Measurements from ENCODE around the gene STMND1. TPM values are rescaled to one million over a fixed set of nuclear protein-coding genes. Genes with fewer than 3 reads are reported as not detected.

STMND1 gene
- total RNA-seq, 6 experiments from 2014 or later: 0.11 to 0.15 (median 0.14) TPM; not detected in 3

DNA sequence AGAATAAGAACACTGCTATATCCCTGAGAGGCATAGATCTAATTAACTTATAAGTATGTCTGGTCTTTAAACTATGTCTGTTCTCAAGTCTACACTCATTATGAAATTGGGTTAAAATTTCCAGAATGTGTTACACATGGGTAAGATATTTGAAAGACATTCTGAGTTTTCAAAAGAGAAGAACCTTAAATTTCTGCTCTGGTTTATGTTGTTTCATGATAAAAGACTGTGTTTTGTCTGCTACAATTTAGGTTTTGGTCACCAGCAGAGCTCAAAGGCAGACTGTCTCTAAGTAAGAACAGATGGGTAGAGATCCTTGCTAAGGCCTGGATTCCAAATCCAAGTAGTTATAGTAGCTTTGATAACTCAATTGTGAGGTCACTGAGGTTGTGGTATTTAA, 6.0 kb downstream of the STMND1 start:
- H3K36me3 Mint-ChIP-seq (ENCODE audit: low read depth): no peaks in the 10 kb centered on the region
- H3K27ac Mint-ChIP-seq: no peak overlapping the region
- TF ChIP-seq, protein P1, sequence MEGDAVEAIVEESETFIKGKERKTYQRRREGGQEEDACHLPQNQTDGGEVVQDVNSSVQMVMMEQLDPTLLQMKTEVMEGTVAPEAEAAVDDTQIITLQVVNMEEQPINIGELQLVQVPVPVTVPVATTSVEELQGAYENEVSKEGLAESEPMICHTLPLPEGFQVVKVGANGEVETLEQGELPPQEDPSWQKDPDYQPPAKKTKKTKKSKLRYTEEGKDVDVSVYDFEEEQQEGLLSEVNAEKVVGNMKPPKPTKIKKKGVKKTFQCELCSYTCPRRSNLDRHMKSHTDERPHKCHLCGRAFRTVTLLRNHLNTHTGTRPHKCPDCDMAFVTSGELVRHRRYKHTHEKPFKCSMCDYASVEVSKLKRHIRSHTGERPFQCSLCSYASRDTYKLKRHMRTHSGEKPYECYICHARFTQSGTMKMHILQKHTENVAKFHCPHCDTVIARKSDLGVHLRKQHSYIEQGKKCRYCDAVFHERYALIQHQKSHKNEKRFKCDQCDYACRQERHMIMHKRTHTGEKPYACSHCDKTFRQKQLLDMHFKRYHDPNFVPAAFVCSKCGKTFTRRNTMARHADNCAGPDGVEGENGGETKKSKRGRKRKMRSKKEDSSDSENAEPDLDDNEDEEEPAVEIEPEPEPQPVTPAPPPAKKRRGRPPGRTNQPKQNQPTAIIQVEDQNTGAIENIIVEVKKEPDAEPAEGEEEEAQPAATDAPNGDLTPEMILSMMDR (IDR thresholded peaks at IDR 0.05): no peak
- peaks cover 13% of the 10 kb centered on the region for H3K4me1 Mint-ChIP-seq (ENCODE audit: low read depth)
- peaks cover 2% of the 10 kb centered on the region; the same call in 1 of the 2 replicates for H3K27me3 Mint-ChIP-seq (ENCODE audit: insufficient read depth)
- H3K9me3 Mint-ChIP-seq: no peaks in the 10 kb centered on the region
- DNase-seq: no peak
- H3K4me3 Mint-ChIP-seq: no peak overlapping the region

DNA sequence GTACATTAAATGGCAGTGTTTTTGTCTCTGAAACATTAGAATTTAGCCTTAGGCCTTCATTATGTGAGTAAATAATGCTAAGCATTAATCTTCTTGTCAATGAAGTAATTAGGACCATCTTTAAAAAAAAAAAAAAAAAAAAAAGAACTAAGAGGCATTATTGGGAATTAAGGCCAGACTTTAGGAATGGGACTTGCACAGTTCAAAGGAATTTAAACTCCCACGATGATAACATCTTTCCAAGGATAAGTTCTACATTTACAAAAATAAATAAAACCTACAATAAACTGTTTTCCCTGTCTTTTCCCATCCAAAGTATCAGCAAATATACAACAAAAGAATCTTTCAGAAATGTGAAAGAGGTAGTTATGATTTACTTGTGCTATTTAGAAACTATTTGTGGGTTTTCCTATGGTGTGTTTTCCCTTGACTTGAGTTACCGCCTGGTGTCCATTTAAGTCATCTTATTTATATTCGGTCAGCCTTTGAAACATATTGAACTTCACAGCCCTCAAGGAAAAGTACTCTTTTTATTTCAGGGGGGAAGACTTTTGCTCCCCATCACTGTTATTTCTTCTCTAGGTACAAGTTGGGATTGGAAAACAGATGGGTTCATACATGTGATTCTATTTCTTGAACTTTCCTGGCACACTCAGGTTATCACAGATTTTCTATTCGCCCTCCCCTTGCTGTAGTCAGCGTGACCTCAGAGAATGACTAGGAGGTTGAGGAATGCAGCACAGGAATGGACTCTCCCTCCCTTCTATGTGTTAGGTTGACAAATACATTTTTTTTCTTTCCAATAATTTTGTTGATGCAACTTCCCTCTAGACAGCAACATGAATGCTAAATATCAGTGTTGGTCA, 13.6 kb downstream of the STMND1 start:
- H3K4me3 Mint-ChIP-seq: peak overlapping the region; percentile 60
- peak; percentile 88 for DNase-seq

DNA sequence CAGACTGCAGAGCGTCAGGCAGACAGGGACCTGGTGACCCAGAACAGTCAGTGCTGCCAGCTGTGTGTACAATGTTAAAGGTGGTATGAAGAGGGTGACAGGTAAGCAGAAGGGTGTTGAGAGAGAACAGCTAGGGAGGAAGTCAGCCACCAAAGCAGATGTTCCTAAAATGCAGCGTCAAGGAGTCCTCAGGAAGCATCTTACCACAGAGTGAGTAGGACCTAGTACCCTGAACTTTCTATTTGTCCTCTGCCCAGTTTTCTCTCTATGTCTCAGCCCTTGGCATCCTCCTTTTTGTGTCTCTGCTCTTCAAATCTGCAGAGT, 14.2 kb downstream of the STMND1 start:
- H3K27ac Mint-ChIP-seq: peak overlapping the region; percentile 78
- TF ChIP-seq, protein P1 (IDR thresholded peaks at IDR 0.05): no peak

More for the DNA sequence above, 13.6 kb downstream of the STMND1 start:
- Mint-ChIP-seq H3K4me1 (ENCODE audit: low read depth) (peaks cover 31% of the 10 kb centered on the region), H3K27me3 (ENCODE audit: insufficient read depth) (peaks cover 2% of the 10 kb centered on the region; the same call in 1 of the 2 replicates), H3K27ac (peak overlapping the region; percentile 78), H3K36me3 (ENCODE audit: low read depth) (no peaks in the 10 kb centered on the region), H3K9me3 (no peaks in the 10 kb centered on the region)
- TF ChIP-seq, protein P1 (IDR thresholded peaks at IDR 0.05): no peak

DNA sequence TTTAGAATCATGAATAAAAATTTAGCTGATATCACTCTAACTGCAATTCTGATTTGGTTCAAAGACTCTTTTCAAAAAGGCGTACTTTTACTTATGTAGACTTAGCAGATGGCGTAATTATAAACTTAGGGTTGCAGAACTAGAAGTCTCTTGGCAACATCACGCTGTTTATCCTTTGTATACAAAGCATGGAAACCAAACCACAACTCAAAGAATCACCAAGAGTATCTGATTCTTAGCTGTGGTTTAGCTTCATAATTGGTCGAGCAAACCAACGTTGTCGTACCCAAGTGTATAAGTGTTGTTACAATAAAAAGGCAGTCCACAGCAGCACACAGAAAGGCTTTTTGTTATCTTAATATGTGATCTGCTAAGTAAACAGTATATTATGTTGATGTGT, 18.2 kb downstream of the STMND1 start:
- H3K27me3 Mint-ChIP-seq (ENCODE audit: insufficient read depth): peaks cover 5% of the 10 kb centered on the region
- no peaks in the 10 kb centered on the region for H3K9me3 Mint-ChIP-seq
- H3K4me3 Mint-ChIP-seq: no peak overlapping the region
- TF ChIP-seq, protein P1 (IDR thresholded peaks at IDR 0.05): no peak
- no peaks in the 10 kb centered on the region for H3K36me3 Mint-ChIP-seq (ENCODE audit: low read depth)
- DNase-seq: no peak
- H3K27ac Mint-ChIP-seq: no peak overlapping the region
- H3K4me1 Mint-ChIP-seq (ENCODE audit: low read depth): peaks cover 24% of the 10 kb centered on the region

More for the DNA sequence above, 14.2 kb downstream of the STMND1 start:
- H3K9me3 Mint-ChIP-seq: no peaks in the 10 kb centered on the region
- H3K4me1 Mint-ChIP-seq (ENCODE audit: low read depth): peaks cover 31% of the 10 kb centered on the region
- H3K36me3 Mint-ChIP-seq (ENCODE audit: low read depth): no peaks in the 10 kb centered on the region
- H3K27me3 Mint-ChIP-seq (ENCODE audit: insufficient read depth): peaks cover 2% of the 10 kb centered on the region; the same call in 1 of the 2 replicates
- peak overlapping the region; percentile 60 for H3K4me3 Mint-ChIP-seq
- DNase-seq: no peak

DNA sequence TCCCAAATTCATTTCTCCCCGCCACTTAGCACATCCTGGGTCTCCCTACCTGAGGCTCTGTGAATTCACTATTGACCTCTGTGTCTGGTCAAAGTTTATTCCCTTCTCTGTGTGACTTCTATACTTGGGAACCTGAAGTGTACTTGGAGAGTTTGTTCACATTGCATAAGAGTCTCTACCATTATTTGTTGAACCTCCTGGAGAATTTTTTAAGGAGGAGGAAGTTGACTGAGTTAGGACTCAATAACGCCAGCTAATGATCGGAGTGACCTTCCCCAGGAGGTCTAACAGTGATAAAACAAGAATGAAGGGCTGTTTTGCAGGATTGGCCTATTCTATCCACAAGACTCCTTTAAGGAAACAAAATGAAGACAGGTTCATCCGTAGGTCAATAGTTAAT, 23.6 kb downstream of the STMND1 start:
- Mint-ChIP-seq H3K9me3 (no peaks in the 10 kb centered on the region), H3K4me3 (no peak overlapping the region), H3K27me3 (ENCODE audit: insufficient read depth) (peaks cover 12% of the 10 kb centered on the region), H3K27ac (no peak overlapping the region), H3K36me3 (ENCODE audit: low read depth) (no peaks in the 10 kb centered on the region), H3K4me1 (ENCODE audit: low read depth) (peaks cover 1% of the 10 kb centered on the region)
- TF ChIP-seq, protein P1 (IDR thresholded peaks at IDR 0.05): no peak
- no peak for DNase-seq
